A673 (cell line): ENCODE data around the gene TES. TPM values are rescaled to one million over a fixed set of nuclear protein-coding genes. Genes with fewer than 3 reads are reported as not detected.

Experiments
- BruUV-seq: library from RNA; stranded (reverse); fragments of 400-500 nt; replicated peaks from 2 replicates; lab custom pipeline; 2021; lab: Mats Ljungman, UMichigan
- CTCF ChIA-PET: fragments of 300-600 bp; sonication (Branson Sonifier 250); formaldehyde crosslinking; loops from one replicate; lab custom pipeline; 2022; ENCODE audit warnings: antibody characterized with exemption; lab: Charles Lee
- POLR2A ChIA-PET: fragments of 300-600 bp; sonication (Branson Sonifier 250); formaldehyde crosslinking; loops from one replicate; lab custom pipeline; 2022; ENCODE audit warnings: antibody characterized with exemption; ENCODE audit not compliant: low non-redundant PET; lab: Charles Lee
- DNase-seq: peaks from one replicate; pipeline ENCODE4 v3.0.0-alpha.2; 2015; ENCODE audit warnings: low spot score
- H3K27ac ChIP-seq: fragments of 200-600 bp; sonication (generic); 2 replicates; pipeline ENCODE4 v1.5.1; 2016; ENCODE audit warnings: mixed run types, low read depth, mild to moderate bottlenecking, mixed read lengths, antibody characterized with exemption, low read length; ENCODE audit not compliant: poor library complexity, severe bottlenecking
- H3K27me3 ChIP-seq: fragments of 200-600 bp; sonication (generic); replicated peaks from 2 replicates; pipeline ENCODE4 v1.6.1; 2017; ENCODE audit warnings: mixed run types, low read depth, mild to moderate bottlenecking, mixed read lengths, antibody characterized with exemption, low read length; ENCODE audit not compliant: insufficient read depth, poor library complexity
- H3K36me3 ChIP-seq: fragments of 200-600 bp; sonication (generic); 2 replicates; pipeline ENCODE4 v1.6.1; 2016; ENCODE audit warnings: mixed run types, mild to moderate bottlenecking, mixed read lengths, antibody characterized with exemption, low read length; ENCODE audit not compliant: insufficient read depth, poor library complexity, severe bottlenecking
- H3K4me1 ChIP-seq: fragments of 200-600 bp; sonication (generic); 2 replicates; pipeline ENCODE4 v1.6.1; 2017; ENCODE audit warnings: mixed run types, mild to moderate bottlenecking, mixed read lengths, antibody characterized with exemption, low read length; ENCODE audit not compliant: insufficient read depth, poor library complexity, severe bottlenecking
- H3K4me3 ChIP-seq: fragments of 200-600 bp; sonication (generic); 2 replicates; pipeline ENCODE4 v1.5.1; 2016; ENCODE audit warnings: low read depth, mixed run types, mild to moderate bottlenecking, mixed read lengths, low read length; ENCODE audit not compliant: poor library complexity, severe bottlenecking
- H3K9me3 ChIP-seq: fragments of 200-600 bp; sonication (generic); 2 replicates; pipeline ENCODE4 v1.6.1; 2016; ENCODE audit warnings: mixed run types, low read depth, mild to moderate bottlenecking, mixed read lengths, antibody characterized with exemption, low read length; ENCODE audit not compliant: poor library complexity, severe bottlenecking
- EZH2 ChIP-seq: fragments of 200-600 bp; sonication (generic); IDR thresholded peaks from 2 replicates; pipeline ENCODE4 v1.6.1; 2017; ENCODE audit warnings: borderline replicate concordance, low read depth, mild to moderate bottlenecking, mixed read lengths, antibody characterized with exemption, low read length; ENCODE audit not compliant: poor library complexity, severe bottlenecking
- intact Hi-C: fragments of 100-400 bp; cut with micrococcal nuclease; formaldehyde crosslinking; loops from one replicate; pipeline ENCODE4 v1.10.0; 2022; ENCODE audit not compliant: unreplicated experiment
- total RNA-seq: library from RNA; stranded (reverse); gene quantifications from 2 replicates; pipeline ENCODE4 v1.2.3, GENCODE V29; 2021
- TF ChIP-seq, protein P1 (sequence below): fragments of 300-800, 200-600 bp; sonication (generic); conservative IDR thresholded peaks from 2 replicates; pipeline ENCODE4 v1.5.1; 2017; ENCODE audit warnings: low read depth, mild to moderate bottlenecking, antibody characterized with exemption, low read length, moderate library complexity, mixed read lengths

TES gene
- total RNA-seq, 1 experiment from 2014 or later, result 121 TPM

DNA sequence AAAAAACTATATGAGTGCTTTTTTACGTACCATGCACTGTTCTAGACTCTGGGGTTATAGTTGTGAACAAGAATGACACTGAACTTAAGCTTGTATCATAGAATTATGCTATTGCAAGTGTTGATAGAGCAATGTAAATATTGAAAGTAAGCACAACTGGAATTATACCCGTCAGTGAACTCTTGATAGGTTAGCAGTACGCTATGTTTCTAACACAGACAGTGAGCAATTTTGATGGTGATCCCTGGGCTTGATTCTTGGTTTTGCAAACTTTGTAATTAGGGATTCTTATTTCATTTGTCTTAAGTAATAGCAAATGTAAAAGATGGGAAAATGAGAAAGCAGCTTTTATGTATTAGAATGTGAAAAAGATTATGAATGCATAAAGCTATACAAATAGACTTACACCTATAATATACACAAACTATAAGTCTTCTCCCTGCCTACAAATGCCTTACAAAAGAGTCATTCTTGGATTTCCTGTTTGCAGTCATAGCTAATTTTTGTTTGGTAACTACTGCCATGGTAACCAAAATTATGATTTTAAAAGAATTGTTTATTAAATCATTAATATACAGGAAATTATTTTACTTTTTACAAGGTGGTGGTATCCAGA is 6.7 kb downstream of the TES start:
- H3K4me1 ChIP-seq, result peaks cover 85% of the 10 kb centered on the region
- intact Hi-C loops, result no loop called here
- ChIA-PET POLR2A (no interaction called here), CTCF (no interaction called here)
- H3K4me3 ChIP-seq, result no peak overlapping the region
- DNase-seq, result no peak
- peak overlapping the region; percentile 47 for H3K27ac ChIP-seq
- no peaks in the 10 kb centered on the region for H3K9me3 ChIP-seq
- BruUV-seq, result no TSS peak
- H3K36me3 ChIP-seq, result no peaks in the 10 kb centered on the region
- no peak for TF ChIP-seq EZH2
- TF ChIP-seq, protein P1, sequence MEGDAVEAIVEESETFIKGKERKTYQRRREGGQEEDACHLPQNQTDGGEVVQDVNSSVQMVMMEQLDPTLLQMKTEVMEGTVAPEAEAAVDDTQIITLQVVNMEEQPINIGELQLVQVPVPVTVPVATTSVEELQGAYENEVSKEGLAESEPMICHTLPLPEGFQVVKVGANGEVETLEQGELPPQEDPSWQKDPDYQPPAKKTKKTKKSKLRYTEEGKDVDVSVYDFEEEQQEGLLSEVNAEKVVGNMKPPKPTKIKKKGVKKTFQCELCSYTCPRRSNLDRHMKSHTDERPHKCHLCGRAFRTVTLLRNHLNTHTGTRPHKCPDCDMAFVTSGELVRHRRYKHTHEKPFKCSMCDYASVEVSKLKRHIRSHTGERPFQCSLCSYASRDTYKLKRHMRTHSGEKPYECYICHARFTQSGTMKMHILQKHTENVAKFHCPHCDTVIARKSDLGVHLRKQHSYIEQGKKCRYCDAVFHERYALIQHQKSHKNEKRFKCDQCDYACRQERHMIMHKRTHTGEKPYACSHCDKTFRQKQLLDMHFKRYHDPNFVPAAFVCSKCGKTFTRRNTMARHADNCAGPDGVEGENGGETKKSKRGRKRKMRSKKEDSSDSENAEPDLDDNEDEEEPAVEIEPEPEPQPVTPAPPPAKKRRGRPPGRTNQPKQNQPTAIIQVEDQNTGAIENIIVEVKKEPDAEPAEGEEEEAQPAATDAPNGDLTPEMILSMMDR, result no peak
- no peaks in the 10 kb centered on the region for H3K27me3 ChIP-seq

DNA sequence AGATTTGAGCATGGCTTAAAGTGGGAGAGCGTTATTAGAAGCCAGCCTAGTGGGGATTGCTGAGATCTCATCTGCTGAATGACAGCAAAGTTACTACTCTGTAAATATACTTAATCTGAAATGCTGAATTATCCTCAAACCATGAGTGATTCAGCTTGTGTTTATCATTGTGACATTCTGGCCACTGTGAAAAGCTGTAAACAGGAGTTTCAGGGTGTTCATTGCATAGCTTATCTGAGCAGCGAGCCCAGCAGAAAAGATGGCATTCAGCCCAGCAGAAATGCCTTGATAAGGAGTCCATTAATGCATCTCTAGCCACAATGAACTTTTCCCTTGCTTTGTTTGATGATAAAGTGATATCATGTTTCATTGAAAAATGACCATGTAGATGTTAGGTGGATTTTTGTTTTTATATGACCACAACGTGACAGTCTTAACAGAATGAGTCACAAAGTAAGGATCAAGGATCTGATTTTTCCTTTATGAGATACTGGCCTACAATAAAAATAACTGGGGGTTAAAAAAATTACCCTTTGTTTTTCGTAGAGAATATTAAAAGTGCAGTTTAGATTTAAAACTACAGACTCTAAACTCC is 7.8 kb downstream of the TES start:
- H3K9me3 ChIP-seq, result no peaks in the 10 kb centered on the region
- CTCF ChIA-PET, result interaction anchor here (0.5 kb wide), 1 partner anchor 70 kb away, joined by 4 read pairs; no protein-coding TSS in a partner anchor
- POLR2A ChIA-PET, result no interaction called here
- H3K27ac ChIP-seq, result peak overlapping the region; percentile 47
- no peaks in the 10 kb centered on the region for H3K36me3 ChIP-seq
- no TSS peak for BruUV-seq
- H3K4me1 ChIP-seq, result peaks cover 95% of the 10 kb centered on the region
- DNase-seq, result peak; percentile 45
- intact Hi-C loops, result no loop called here
- TF ChIP-seq, protein P1, result no peak
- TF ChIP-seq EZH2, result no peak
- H3K4me3 ChIP-seq, result no peak overlapping the region
- H3K27me3 ChIP-seq, result no peaks in the 10 kb centered on the region

DNA sequence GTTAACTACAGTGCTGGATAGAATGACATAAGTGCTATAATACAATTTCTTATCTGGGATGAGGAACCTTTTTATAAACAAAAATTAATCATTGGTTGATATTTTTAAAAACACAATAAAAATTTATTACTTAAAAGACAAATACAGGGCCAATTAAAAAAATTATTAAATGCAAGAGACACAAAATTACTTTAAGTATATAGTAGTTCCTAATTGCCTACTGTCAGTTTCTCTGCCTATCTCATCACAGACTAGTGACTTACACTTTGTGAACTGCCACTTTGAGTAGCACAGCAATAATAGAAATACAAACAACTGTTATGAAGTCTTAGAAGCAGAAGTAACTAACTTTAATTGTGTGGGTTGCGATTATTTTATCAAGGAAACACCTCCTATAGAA is 8.4 kb downstream of the TES start:
- DNase-seq, result no peak
- no peaks in the 10 kb centered on the region for H3K27me3 ChIP-seq
- POLR2A ChIA-PET, result no interaction called here
- BruUV-seq, result no TSS peak
- peak overlapping the region; percentile 47 for H3K27ac ChIP-seq
- CTCF ChIA-PET, result no interaction called here
- peaks cover 95% of the 10 kb centered on the region for H3K4me1 ChIP-seq
- no peaks in the 10 kb centered on the region for H3K9me3 ChIP-seq
- intact Hi-C loops, result no loop called here
- TF ChIP-seq, protein P1, result no peak
- TF ChIP-seq EZH2, result no peak
- no peak overlapping the region for H3K4me3 ChIP-seq
- no peaks in the 10 kb centered on the region for H3K36me3 ChIP-seq
